Middle frontal gyrus (tissue), 1 donor: Measurements from ENCODE around the gene UTP3.
A peak's percentile ranks its signal among the peaks of the same experiment; 100 is the strongest.
"Not testable (repeated sequence)": the region's sequence is repeated elsewhere in the genome, so short reads cannot be mapped to it uniquely, and the experiment has no call there.

Experiments used
- DNase-seq: peaks from one replicate; pipeline ENCODE4 v3.0.0-alpha.2; 2015; ENCODE audit warnings: low spot score; ENCODE audit errors: extremely low spot score

The UTP3 gene

GRCh38 chr4:70687821-70688794, at the start of gene UTP3:
Gene UTP3, plus strand, starts transcription at chr4:70688532. Its CDS starts 146 bp downstream, at chr4:70688678.
- peak; percentile 97 for DNase-seq

GRCh38 chr4:70640192-70640591, 48.1 kb upstream of the UTP3 start:
- no peak for DNase-seq

- DNase-seq: not testable (repeated sequence)
Observed at GRCh38 chr4:70650741-70651140, 37.6 kb upstream of the UTP3 start.

GRCh38 chr4:70651864-70652506, 36.3 kb upstream of the UTP3 start:
- peak; percentile 15 for DNase-seq

- DNase-seq: no peak
Observed at GRCh38 chr4:70654605-70655011, 33.7 kb upstream of the UTP3 start.

GRCh38 chr4:70657326-70657725, 31.0 kb upstream of the UTP3 start:
- no peak for DNase-seq

GRCh38 chr4:70658418-70658817, 29.9 kb upstream of the UTP3 start:
- DNase-seq: no peak

- DNase-seq: no peak
Observed at GRCh38 chr4:70660106-70660505, 28.2 kb upstream of the UTP3 start.

GRCh38 chr4:70661309-70661922, 26.9 kb upstream of the UTP3 start:
- not testable (repeated sequence) for DNase-seq

GRCh38 chr4:70666369-70666768, 22.0 kb upstream of the UTP3 start, which contains the start of gene JCHAIN:
Gene JCHAIN, minus strand, starts transcription at chr4:70666508. Its CDS starts 18 bp downstream, at chr4:70666490.
- no peak for DNase-seq

- no peak for DNase-seq
Observed at GRCh38 chr4:70667740-70668535, 20.4 kb upstream of the UTP3 start.

GRCh38 chr4:70670332-70671014, 17.9 kb upstream of the UTP3 start:
- DNase-seq: no peak

- no peak for DNase-seq
Observed at GRCh38 chr4:70671091-70671490, 17.2 kb upstream of the UTP3 start.

- no peak for DNase-seq
Observed at GRCh38 chr4:70674191-70674590, 14.1 kb upstream of the UTP3 start.

GRCh38 chr4:70674731-70675130, 13.6 kb upstream of the UTP3 start:
- DNase-seq: no peak

- DNase-seq: no peak
Observed at GRCh38 chr4:70676554-70677090, 11.7 kb upstream of the UTP3 start.

GRCh38 chr4:70678383-70678999, 9.8 kb upstream of the UTP3 start:
- no peak for DNase-seq

GRCh38 chr4:70680934-70681333, 7.4 kb upstream of the UTP3 start:
- no peak for DNase-seq

GRCh38 chr4:70681704-70682103, 6.6 kb upstream of the UTP3 start:
- no peak for DNase-seq

GRCh38 chr4:70682142-70682541, 6.2 kb upstream of the UTP3 start:
- DNase-seq: not testable (repeated sequence)
